ENCODE measurements around the gene UFD1.

Gene UFD1

GRCh38 chr22:19513823-19514222 is 34.8 kb upstream of the UFD1 start:
- no peaks in the 10 kb centered on the region for H3K9me3 ChIP-seq (ENCODE audit: insufficient read depth, low read depth, low read length)
- H3K4me3 ChIP-seq (ENCODE audit: low read length) = no peak overlapping the region
- no peaks in the 10 kb centered on the region for H3K4me1 ChIP-seq (ENCODE audit: insufficient read depth, low read length)
- H3K27ac ChIP-seq (ENCODE audit: low read length) = no peak overlapping the region
- no peaks in the 10 kb centered on the region for H3K27me3 ChIP-seq (ENCODE audit: insufficient read depth, low read length)
- no peak overlapping the region for H3K9ac ChIP-seq (ENCODE audit: low read depth, low read length)
- peaks cover 70% of the 10 kb centered on the region for H3K36me3 ChIP-seq (ENCODE audit: insufficient read depth, low read depth, low read length)

GRCh38 chr22:19510919-19511341 is 31.9 kb upstream of the UFD1 start:
- Histone ChIP-seq H3K9ac (ENCODE audit: low read depth, low read length) (no peak overlapping the region), H3K9me3 (ENCODE audit: insufficient read depth, low read depth, low read length) (no peaks in the 10 kb centered on the region), H3K27ac (ENCODE audit: low read length) (no peak overlapping the region), H3K36me3 (ENCODE audit: insufficient read depth, low read depth, low read length) (peaks cover 78% of the 10 kb centered on the region), H3K27me3 (ENCODE audit: insufficient read depth, low read length) (no peaks in the 10 kb centered on the region), H3K4me1 (ENCODE audit: insufficient read depth, low read length) (no peaks in the 10 kb centered on the region), H3K4me3 (ENCODE audit: low read length) (no peak overlapping the region)

GRCh38 chr22:19509923-19510322 is 30.9 kb upstream of the UFD1 start:
- Histone ChIP-seq H3K4me3 (ENCODE audit: low read length) (no peak overlapping the region), H3K36me3 (ENCODE audit: insufficient read depth, low read depth, low read length) (peaks cover 78% of the 10 kb centered on the region), H3K27ac (ENCODE audit: low read length) (no peak overlapping the region), H3K4me1 (ENCODE audit: insufficient read depth, low read length) (no peaks in the 10 kb centered on the region), H3K9ac (ENCODE audit: low read depth, low read length) (no peak overlapping the region), H3K27me3 (ENCODE audit: insufficient read depth, low read length) (no peaks in the 10 kb centered on the region), H3K9me3 (ENCODE audit: insufficient read depth, low read depth, low read length) (no peaks in the 10 kb centered on the region)

- no peaks in the 10 kb centered on the region for H3K4me1 ChIP-seq (ENCODE audit: insufficient read depth, low read length)
- H3K9me3 ChIP-seq (ENCODE audit: insufficient read depth, low read depth, low read length) = no peaks in the 10 kb centered on the region
- H3K4me3 ChIP-seq (ENCODE audit: low read length) = no peak overlapping the region
- H3K36me3 ChIP-seq (ENCODE audit: insufficient read depth, low read depth, low read length) = peaks cover 71% of the 10 kb centered on the region
- no peaks in the 10 kb centered on the region for H3K27me3 ChIP-seq (ENCODE audit: insufficient read depth, low read length)
- no peak overlapping the region for H3K9ac ChIP-seq (ENCODE audit: low read depth, low read length)
- no peak overlapping the region for H3K27ac ChIP-seq (ENCODE audit: low read length)
These were observed 30.2 kb upstream of the UFD1 start for GRCh38 chr22:19509191-19509590.

- Histone ChIP-seq H3K36me3 (ENCODE audit: insufficient read depth, low read depth, low read length) (peaks cover 61% of the 10 kb centered on the region), H3K27ac (ENCODE audit: low read length) (no peak overlapping the region), H3K27me3 (ENCODE audit: insufficient read depth, low read length) (no peaks in the 10 kb centered on the region), H3K9ac (ENCODE audit: low read depth, low read length) (no peak overlapping the region), H3K4me3 (ENCODE audit: low read length) (no peak overlapping the region), H3K4me1 (ENCODE audit: insufficient read depth, low read length) (0 out of 2 replicates have a peak, but pooled peaks cover 3% of the 10 kb centered on the region), H3K9me3 (ENCODE audit: insufficient read depth, low read depth, low read length) (no peaks in the 10 kb centered on the region)
These were observed 29.2 kb upstream of the UFD1 start for GRCh38 chr22:19508024-19508776.

- H3K9ac ChIP-seq (ENCODE audit: low read depth, low read length) = no peak overlapping the region
- no peak overlapping the region for H3K27ac ChIP-seq (ENCODE audit: low read length)
- H3K4me1 ChIP-seq (ENCODE audit: insufficient read depth, low read length) = 0 out of 2 replicates have a peak, but pooled peaks cover 3% of the 10 kb centered on the region
- no peaks in the 10 kb centered on the region for H3K27me3 ChIP-seq (ENCODE audit: insufficient read depth, low read length)
- no peaks in the 10 kb centered on the region for H3K9me3 ChIP-seq (ENCODE audit: insufficient read depth, low read depth, low read length)
- peaks cover 57% of the 10 kb centered on the region for H3K36me3 ChIP-seq (ENCODE audit: insufficient read depth, low read depth, low read length)
- H3K4me3 ChIP-seq (ENCODE audit: low read length) = no peak overlapping the region
These were observed 28.5 kb upstream of the UFD1 start for GRCh38 chr22:19507534-19507861.

- H3K9ac ChIP-seq (ENCODE audit: low read depth, low read length) = no peak overlapping the region
- H3K4me1 ChIP-seq (ENCODE audit: insufficient read depth, low read length) = 0 out of 2 replicates have a peak, but pooled peaks cover 3% of the 10 kb centered on the region
- no peak overlapping the region for H3K4me3 ChIP-seq (ENCODE audit: low read length)
- no peaks in the 10 kb centered on the region for H3K9me3 ChIP-seq (ENCODE audit: insufficient read depth, low read depth, low read length)
- no peaks in the 10 kb centered on the region for H3K27me3 ChIP-seq (ENCODE audit: insufficient read depth, low read length)
- peaks cover 53% of the 10 kb centered on the region for H3K36me3 ChIP-seq (ENCODE audit: insufficient read depth, low read depth, low read length)
- no peak overlapping the region for H3K27ac ChIP-seq (ENCODE audit: low read length)
These were observed 27.2 kb upstream of the UFD1 start for GRCh38 chr22:19506212-19506611.

- no peaks in the 10 kb centered on the region for H3K9me3 ChIP-seq (ENCODE audit: insufficient read depth, low read depth, low read length)
- peaks cover 49% of the 10 kb centered on the region for H3K36me3 ChIP-seq (ENCODE audit: insufficient read depth, low read depth, low read length)
- H3K27ac ChIP-seq (ENCODE audit: low read length) = no peak overlapping the region
- no peaks in the 10 kb centered on the region for H3K27me3 ChIP-seq (ENCODE audit: insufficient read depth, low read length)
- H3K4me1 ChIP-seq (ENCODE audit: insufficient read depth, low read length) = 0 out of 2 replicates have a peak, but pooled peaks cover 3% of the 10 kb centered on the region
- no peak overlapping the region for H3K9ac ChIP-seq (ENCODE audit: low read depth, low read length)
- H3K4me3 ChIP-seq (ENCODE audit: low read length) = no peak overlapping the region
These were observed 26.7 kb upstream of the UFD1 start for GRCh38 chr22:19505735-19506126.

- no peak overlapping the region for H3K9ac ChIP-seq (ENCODE audit: low read depth, low read length)
- peaks cover 46% of the 10 kb centered on the region for H3K36me3 ChIP-seq (ENCODE audit: insufficient read depth, low read depth, low read length)
- H3K4me3 ChIP-seq (ENCODE audit: low read length) = no peak overlapping the region
- 0 out of 2 replicates have a peak, but pooled peaks cover 3% of the 10 kb centered on the region for H3K4me1 ChIP-seq (ENCODE audit: insufficient read depth, low read length)
- H3K27me3 ChIP-seq (ENCODE audit: insufficient read depth, low read length) = no peaks in the 10 kb centered on the region
- no peaks in the 10 kb centered on the region for H3K9me3 ChIP-seq (ENCODE audit: insufficient read depth, low read depth, low read length)
- no peak overlapping the region for H3K27ac ChIP-seq (ENCODE audit: low read length)
These were observed 26.1 kb upstream of the UFD1 start for GRCh38 chr22:19504900-19505734.

- H3K27me3 ChIP-seq (ENCODE audit: insufficient read depth, low read length) = no peaks in the 10 kb centered on the region
- H3K9ac ChIP-seq (ENCODE audit: low read depth, low read length) = no peak overlapping the region
- H3K9me3 ChIP-seq (ENCODE audit: insufficient read depth, low read depth, low read length) = no peaks in the 10 kb centered on the region
- 0 out of 2 replicates have a peak, but pooled peaks cover 3% of the 10 kb centered on the region for H3K4me1 ChIP-seq (ENCODE audit: insufficient read depth, low read length)
- H3K27ac ChIP-seq (ENCODE audit: low read length) = no peak overlapping the region
- H3K36me3 ChIP-seq (ENCODE audit: insufficient read depth, low read depth, low read length) = peaks cover 43% of the 10 kb centered on the region
- H3K4me3 ChIP-seq (ENCODE audit: low read length) = no peak overlapping the region
These were observed 24.9 kb upstream of the UFD1 start for GRCh38 chr22:19503869-19504268.

- Histone ChIP-seq H3K9me3 (ENCODE audit: insufficient read depth, low read depth, low read length) (no peaks in the 10 kb centered on the region), H3K36me3 (ENCODE audit: insufficient read depth, low read depth, low read length) (peaks cover 43% of the 10 kb centered on the region), H3K27me3 (ENCODE audit: insufficient read depth, low read length) (no peaks in the 10 kb centered on the region), H3K9ac (ENCODE audit: low read depth, low read length) (no peak overlapping the region), H3K27ac (ENCODE audit: low read length) (no peak overlapping the region), H3K4me3 (ENCODE audit: low read length) (no peak overlapping the region), H3K4me1 (ENCODE audit: insufficient read depth, low read length) (0 out of 2 replicates have a peak, but pooled peaks cover 3% of the 10 kb centered on the region)
These were observed 24.4 kb upstream of the UFD1 start for GRCh38 chr22:19503367-19503766.
